22Rv1 (cell line): ENCODE measurements around the gene NUP205.

Experiments
- CTCF ChIP-seq: fragments of 450-650 bp; IDR thresholded peaks from 2 replicates; pipeline ENCODE4 v1.5.1; 2017; ENCODE audit warnings: mild to moderate bottlenecking
- ZFX ChIP-seq: fragments of 450-650 bp; IDR thresholded peaks from 2 replicates; pipeline ENCODE4 v1.6.1; 2017; ENCODE audit warnings: antibody characterized with exemption, borderline replicate concordance

GRCh38 chr7:135509589-135509838, 48.2 kb upstream of the NUP205 start:
- TF ChIP-seq CTCF (no peak), ZFX (no peak)
